H1 (cell line): ENCODE data around the gene SLC35F5. TPM values are rescaled to one million over a fixed set of nuclear protein-coding genes. Genes with fewer than 3 reads are reported as not detected.

Source experiments
- CTCF ChIA-PET: fragments of 300-600 bp; sonication (Branson Sonifier 250); formaldehyde crosslinking; loops from one replicate; lab custom pipeline; 2021; ENCODE audit not compliant: partially characterized antibody; lab: Charles Lee
- POLR2A ChIA-PET: fragments of 300-600 bp; sonication (Branson Sonifier 250); formaldehyde crosslinking; loops from one replicate; lab custom pipeline; 2021; ENCODE audit warnings: inconsistent platforms; ENCODE audit not compliant: partially characterized antibody; lab: Charles Lee
- DNase-seq, 2 experiments: peaks; one replicate each; pipeline versions ENCODE4 v3.0.0 to v3.0.0-alpha.2; 2010 to 2022; ENCODE audit warnings: low spot score in 2 of 2, low read depth in 1 of 2, mixed read lengths in 1 of 2
- FAIRE-seq: peaks from 2 replicates; lab custom pipeline; 2011; peaks lifted over from hg19 to GRCh38; lab: Jason Lieb, UNC
- H2AFZ ChIP-seq: 2 replicates; pipeline ENCODE4 v1.8.1; 2012; ENCODE audit warnings: low read length, inconsistent platforms
- H2AK5ac ChIP-seq: 2 replicates; pipeline ENCODE4 v1.6.1; 2013; ENCODE audit warnings: low read depth, low read length
- H2BK120ac ChIP-seq: replicated peaks from 2 replicates; pipeline ENCODE3; 2013; ENCODE audit warnings: low read depth, low read length, inconsistent platforms
- H2BK12ac ChIP-seq: 2 replicates; pipeline ENCODE4 v1.6.1; 2013; ENCODE audit warnings: low read depth, low read length
- H2BK15ac ChIP-seq: 2 replicates; pipeline ENCODE4 v1.6.1; 2013; ENCODE audit warnings: low read length
- H2BK20ac ChIP-seq: 2 replicates; pipeline ENCODE4 v1.6.1; 2013; ENCODE audit warnings: low read length
- H2BK5ac ChIP-seq: 2 replicates; pipeline ENCODE4 v1.6.1; 2013; ENCODE audit warnings: low read depth, low read length
- H3K14ac ChIP-seq: 2 replicates; pipeline ENCODE4 v1.6.1; 2013; ENCODE audit warnings: inconsistent platforms; ENCODE audit not compliant: insufficient read length
- H3K18ac ChIP-seq: 2 replicates; pipeline ENCODE4 v1.6.1; 2013; ENCODE audit warnings: low read length; ENCODE audit errors: extremely low read depth
- H3K23ac ChIP-seq: 2 replicates; pipeline ENCODE4 v1.6.1; 2013; ENCODE audit warnings: inconsistent platforms; ENCODE audit not compliant: insufficient read length
- H3K23me2 ChIP-seq: 2 replicates; pipeline ENCODE4 v1.6.1; 2013; ENCODE audit warnings: low read depth, low read length
- H3K27ac ChIP-seq: 2 replicates; pipeline ENCODE4 v1.6.1; 2011; ENCODE audit warnings: low read depth, low read length, inconsistent platforms
- H3K27me3 ChIP-seq, 4 experiments: replicated peaks in 1 of 4; 1 replicate in 1 of 4; 2 replicates in 3 of 4; pipeline versions ENCODE4 v1.6.1 to v1.8.1; 2011 to 2013; ENCODE audit warnings: low read length in 3 of 4, mild to moderate bottlenecking in 3 of 4, inconsistent platforms in 2 of 4, mixed read lengths in 2 of 4, moderate library complexity in 1 of 4; ENCODE audit not compliant: control insufficient read depth in 3 of 4, insufficient read depth in 3 of 4; ENCODE audit errors: extremely low read depth in 1 of 4
- H3K36me3 ChIP-seq, 4 experiments: 2 replicates each; pipeline versions ENCODE4 v1.6.1 to v1.8.1; 2011 to 2013; ENCODE audit warnings: mild to moderate bottlenecking in 4 of 4, low read length in 3 of 4, moderate library complexity in 2 of 4, control low read depth in 1 of 4, inconsistent platforms in 1 of 4; ENCODE audit not compliant: insufficient read depth in 4 of 4, control insufficient read depth in 2 of 4
- H3K4ac ChIP-seq: replicated peaks from 2 replicates; pipeline ENCODE3; 2013; ENCODE audit warnings: low read length, low read depth, mixed read lengths, inconsistent platforms; ENCODE audit not compliant: insufficient read length
- H3K4me1 ChIP-seq, 4 experiments: replicated peaks in 1 of 4; 1 replicate in 1 of 4; 2 replicates in 3 of 4; pipeline versions ENCODE4 v1.6.1 to v1.8.1; 2011 to 2013; ENCODE audit warnings: low read length in 3 of 4, inconsistent platforms in 2 of 4, mixed read lengths in 1 of 4; ENCODE audit not compliant: insufficient read depth in 4 of 4, control insufficient read depth in 3 of 4
- H3K4me2 ChIP-seq, 2 experiments: 2 replicates each; pipeline versions ENCODE4 v1.6.1 to v1.8.1; 2011 to 2013; ENCODE audit warnings: low read depth in 2 of 2, low read length in 2 of 2, control low read depth in 1 of 2, inconsistent platforms in 1 of 2, mild to moderate bottlenecking in 1 of 2; ENCODE audit not compliant: insufficient read depth in 1 of 2
- H3K4me3 ChIP-seq, 4 experiments: fragments of 200-600, 300-600 bp in 1 of 4; sonication (generic), shearing (Covaris generic), sonication (Bioruptor Twin) in 1 of 4; 2 replicates each; pipeline versions ENCODE4 v1.5.1 to v1.8.1; 2011 to 2016; ENCODE audit warnings: low read length in 4 of 4, low read depth in 3 of 4, control low read depth in 2 of 4, inconsistent platforms in 2 of 4, mild to moderate bottlenecking in 2 of 4, mixed read lengths in 1 of 4, moderate library complexity in 1 of 4; ENCODE audit not compliant: insufficient read depth in 2 of 4; ENCODE audit errors: extremely low read depth in 1 of 4
- H3K56ac ChIP-seq: replicated peaks from 2 replicates; pipeline ENCODE3; 2013; ENCODE audit warnings: low read depth, mild to moderate bottlenecking, mixed read lengths, low read length, inconsistent platforms; ENCODE audit not compliant: insufficient read length
- H3K79me1 ChIP-seq: 2 replicates; pipeline ENCODE4 v1.6.1; 2013; ENCODE audit warnings: low read depth, low read length, control low read depth
- H3K79me2 ChIP-seq, 2 experiments: 2 replicates each; pipeline versions ENCODE4 v1.6.1 to v1.8.1; 2012 to 2013; ENCODE audit warnings: low read length in 2 of 2, mild to moderate bottlenecking in 2 of 2, inconsistent platforms in 1 of 2; ENCODE audit not compliant: insufficient read depth in 2 of 2, control insufficient read depth in 1 of 2
- H3K9ac ChIP-seq, 4 experiments: replicated peaks in 1 of 4; 1 replicate in 1 of 4; 2 replicates in 3 of 4; pipeline versions ENCODE4 v1.6.1 to v1.8.1; 2011 to 2013; ENCODE audit warnings: low read depth in 3 of 4, low read length in 3 of 4, control low read depth in 2 of 4, mild to moderate bottlenecking in 2 of 4, moderate library complexity in 2 of 4, inconsistent platforms in 1 of 4; ENCODE audit errors: extremely low read depth in 1 of 4
- H3K9me3 ChIP-seq, 2 experiments: 2 replicates each; pipeline versions ENCODE4 v1.6.1 to v1.8.1; 2012 to 2013; ENCODE audit warnings: mild to moderate bottlenecking in 2 of 2, moderate library complexity in 2 of 2, control low read depth in 1 of 2, inconsistent platforms in 1 of 2, low read depth in 1 of 2, low read length in 1 of 2, mixed read lengths in 1 of 2; ENCODE audit not compliant: insufficient read depth in 2 of 2
- H4K20me1 ChIP-seq, 2 experiments: replicated peaks in 1 of 2; 2 replicates each; pipeline versions ENCODE3 to v1.8.1; 2011 to 2013; ENCODE audit warnings: inconsistent platforms in 2 of 2, low read length in 2 of 2, mild to moderate bottlenecking in 1 of 2; ENCODE audit not compliant: insufficient read depth in 2 of 2, control insufficient read depth in 1 of 2
- H4K5ac ChIP-seq: 2 replicates; pipeline ENCODE4 v1.6.1; 2013; ENCODE audit warnings: low read length, low read depth, mixed read lengths, inconsistent platforms; ENCODE audit not compliant: insufficient read length
- H4K8ac ChIP-seq: 2 replicates; pipeline ENCODE4 v1.8.0; 2013; ENCODE audit warnings: mild to moderate bottlenecking, moderate library complexity, low read length, inconsistent platforms; ENCODE audit not compliant: insufficient read depth; ENCODE audit errors: extremely low read depth
- H4K91ac ChIP-seq: replicated peaks from 2 replicates; pipeline ENCODE3; 2013; ENCODE audit warnings: low read length, mixed read lengths, inconsistent platforms; ENCODE audit not compliant: insufficient read length
- ASH2L ChIP-seq: fragments of 200-600, 300-600 bp; sonication (generic); IDR thresholded peaks from one replicate; pipeline ENCODE4 v1.7.1; 2017; ENCODE audit warnings: low read length
- BACH1 ChIP-seq: IDR thresholded peaks from 2 replicates; pipeline ENCODE4 v1.6.1; 2012; ENCODE audit warnings: low read length, improper control_type of control experiment
- MAFK ChIP-seq: IDR thresholded peaks from 2 replicates; pipeline ENCODE4 v1.6.1; 2012; ENCODE audit warnings: low read depth, mild to moderate bottlenecking, improper control_type of control experiment, low read length
- PHF8 ChIP-seq: fragments of 200-600 bp; sonication (generic); conservative IDR thresholded peaks from 2 replicates; pipeline ENCODE4 v1.7.1; 2012; ENCODE audit warnings: low read depth, mild to moderate bottlenecking, inconsistent platforms, low read length, moderate library complexity
- TBP ChIP-seq: IDR thresholded peaks from 2 replicates; pipeline ENCODE4 v1.6.1; 2011; ENCODE audit warnings: low read depth, low read length, improper control_type of control experiment
- TCF12 ChIP-seq: IDR thresholded peaks from 2 replicates; pipeline ENCODE4 v1.6.1; 2011; ENCODE audit warnings: low read depth, mild to moderate bottlenecking, low read length
- whole genome bisulfite sequencing, 2 experiments: shearing (Covaris generic) in 1 of 2; methylation state at CpG; one replicate each; pipeline versions ENCODE4 v1.1.6 to v1.1.7; 2013 to 2015; ENCODE audit warnings: low lambda C conversion rate in 2 of 2, mixed read lengths in 2 of 2, inconsistent platforms in 1 of 2, low coverage in 1 of 2, missing lambda C conversion rate in 1 of 2; ENCODE audit not compliant: insufficient replicate concordance in 2 of 2, insufficient coverage in 1 of 2, insufficient read length in 1 of 2; ENCODE audit errors: extremely low coverage in 1 of 2, missing lambda C conversion rate in 1 of 2; 5-methylcytosine and 5-hydroxymethylcytosine counted together
- polyA plus RNA-seq, 7 experiments: library from polyadenylated mRNA; depleted of rRNA in 3 of 7; stranded (reverse) in 5 of 7; unstranded in 2 of 7; fragments of >200 nt in 5 of 7; fragments of 200-250 nt in 2 of 7; gene quantifications; 1 replicate in 5 of 7; 2 replicates in 1 of 7; 4 replicates in 1 of 7; pipeline versions ENCODE4 v1.2.1 to v1.2.3, GENCODE V29; 2011 to 2013; ENCODE audit warnings: missing spikeins in 2 of 7, mixed read lengths in 2 of 7
- total RNA-seq: library from RNA; stranded (reverse); fragmentation: NEBNext Ultra II Directional; extraction: Animal tissue kit (Norgen Biotek cat#: 25700); gene quantifications from 2 replicates; pipeline ENCODE4 v1.2.1, GENCODE V29; 2021

The SLC35F5 gene
- total and polyA plus RNA-seq, 2 of the 8 experiments (the other 6 are each of a cell fraction or from before 2014, with no cell fraction given) = 11.8 to 22.2 TPM

- FAIRE-seq = no peak
- Histone ChIP-seq H3K79me1 (no peaks in the 10 kb centered on the region), H3K4ac (no peak overlapping the region), H2AK5ac (no peak overlapping the region), H3K18ac (no peak overlapping the region), H2BK12ac (no peak overlapping the region), H2BK5ac (no peak overlapping the region), H2BK15ac (no peak overlapping the region), H3K79me2 (no peaks in the 10 kb centered on the region), H3K27me3 (peaks cover 0 to 8% (median 0%) of the 10 kb centered on the region in 4 experiments; a peak in 1 of 7 replicates), H2BK120ac (no peak overlapping the region), H3K4me3 (no peak overlapping the region), H3K9me3 (no peaks in the 10 kb centered on the region), H3K23ac (no peak overlapping the region), H3K36me3 (no peaks in the 10 kb centered on the region), H3K4me2 (no peak overlapping the region), H3K9ac (no peak overlapping the region), H2AFZ (no peak overlapping the region), H3K4me1 (no peaks in the 10 kb centered on the region), H4K5ac (no peak overlapping the region), H2BK20ac (no peak overlapping the region), H4K20me1 (no peaks in the 10 kb centered on the region), H4K8ac (no peak overlapping the region), H3K14ac (no peak overlapping the region), H3K23me2 (no peaks in the 10 kb centered on the region; the same call in 1 of the 2 replicates), H3K27ac (no peak overlapping the region), H3K56ac (no peak overlapping the region), H4K91ac (no peak overlapping the region)
- ChIA-PET POLR2A (no interaction called here), CTCF (interaction anchor here (1.1 kb wide), 1 partner anchor 24 kb away, joined by 3 read pairs; no protein-coding TSS in a partner anchor)
- 94% methylated on average over 8 of the region's 8 CpGs; no CpG with 5 or more reads in 1 of the 2 experiments for WGBS, 2 experiments
- no peak for DNase-seq
- no peak for TF ChIP-seq TCF12
- no peak for TF ChIP-seq BACH1
- no peak for TF ChIP-seq TBP
- no peak for TF ChIP-seq MAFK
- TF ChIP-seq ASH2L = no peak
- TF ChIP-seq PHF8 = no peak
These were observed 77.0 kb downstream of the SLC35F5 start for GRCh38 chr2:113679457-113679856.
